Activated CD8-positive, alpha-beta T cell treated with anti-CD3 and anti-CD28 coated beads for 36 hours (primary cell): Measurements from ENCODE around the gene TFG. TPM values are rescaled to one million over a fixed set of nuclear protein-coding genes. Genes with fewer than 3 reads are reported as not detected.

ENCODE experiments used
- ATAC-seq: fragments of 200-7000 bp; cut with Tn5 transposase; one replicate; pipeline ENCODE4 v1.10.0; 2021; ENCODE audit warnings: mild to moderate bottlenecking, moderate library complexity
- CTCF ChIA-PET: fragments of 350-600 bp; sonication (Branson Sonifier 250); formaldehyde crosslinking; loops from one replicate; lab custom pipeline; 2021; ENCODE audit warnings: antibody characterized with exemption; lab: Charles Lee
- POLR2A ChIA-PET: fragments of 350-600 bp; sonication (Branson Sonifier 250); formaldehyde crosslinking; loops from one replicate; lab custom pipeline; 2021; ENCODE audit warnings: antibody characterized with exemption; lab: Charles Lee
- DNase-seq: peaks from one replicate; pipeline ENCODE4 v3.0.0-alpha.2; 2020
- H3K27ac Mint-ChIP-seq: one replicate; pipeline ENCODE4 v1.8.0; 2021; ENCODE audit warnings: mild to moderate bottlenecking, mixed read lengths
- H3K27me3 Mint-ChIP-seq: one replicate; pipeline ENCODE4 v1.8.0; 2021; ENCODE audit warnings: mixed read lengths
- H3K36me3 Mint-ChIP-seq: one replicate; pipeline ENCODE4 v1.8.0; 2021; ENCODE audit warnings: low read depth, mixed read lengths
- H3K4me1 Mint-ChIP-seq: one replicate; pipeline ENCODE4 v1.8.0; 2021; ENCODE audit warnings: low read depth, mixed read lengths
- H3K4me3 Mint-ChIP-seq: one replicate; pipeline ENCODE4 v1.8.0; 2021; ENCODE audit warnings: mild to moderate bottlenecking, moderate library complexity, mixed read lengths
- H3K9me3 Mint-ChIP-seq: one replicate; pipeline ENCODE4 v1.8.0; 2021; ENCODE audit warnings: mixed read lengths
- CTCF ChIP-seq: fragments of 200-600 bp; IDR thresholded peaks from one replicate; pipeline ENCODE4 v1.8.0; 2022; ENCODE audit warnings: antibody characterized with exemption, mild to moderate bottlenecking
- intact Hi-C: fragments of 100-400 bp; cut with micrococcal nuclease; formaldehyde crosslinking; loops from one replicate; pipeline ENCODE4 v1.10.0; 2022
- total RNA-seq, 2 experiments: library from RNA; stranded (reverse); gene quantifications; one replicate each; pipeline ENCODE4 v1.2.3, GENCODE V29; 2021

The TFG gene
- total RNA-seq, 2 experiments from 2014 or later, result 59.2 TPM

GRCh38 chr3:100695696-100696095, 13.6 kb upstream of the TFG start:
- H3K27ac Mint-ChIP-seq, result no peak overlapping the region

GRCh38 chr3:100696161-100696560, 13.1 kb upstream of the TFG start:
- Mint-ChIP-seq H3K27me3 (peaks cover 4% of the 10 kb centered on the region), H3K36me3 (peaks cover 10% of the 10 kb centered on the region), H3K4me3 (no peak overlapping the region), H3K27ac (no peak overlapping the region), H3K4me1 (no peaks in the 10 kb centered on the region), H3K9me3 (no peaks in the 10 kb centered on the region)
- ChIA-PET POLR2A (interaction anchor here (1.4 kb wide), 1 partner anchor 19 kb away, joined by 7 read pairs; no protein-coding TSS in a partner anchor), CTCF (interaction anchor here (1.4 kb wide), 1 partner anchor 12 kb away, joined by 3 read pairs; no protein-coding TSS in a partner anchor)
- intact Hi-C loops, result no loop called here
- TF ChIP-seq CTCF, result no peak
- no peak for ATAC-seq
- no peak for DNase-seq

More at GRCh38 chr3:100695696-100696095, 13.6 kb upstream of the TFG start:
- CTCF ChIA-PET, result no interaction called here
- TF ChIP-seq CTCF, result no peak
- POLR2A ChIA-PET, result interaction anchor here (1.4 kb wide), 1 partner anchor 19 kb away, joined by 7 read pairs; no protein-coding TSS in a partner anchor
- Mint-ChIP-seq H3K27me3 (peaks cover 4% of the 10 kb centered on the region), H3K4me3 (no peak overlapping the region), H3K4me1 (no peaks in the 10 kb centered on the region), H3K9me3 (no peaks in the 10 kb centered on the region), H3K36me3 (peaks cover 11% of the 10 kb centered on the region)
- ATAC-seq (no peak), DNase-seq (no peak)
- intact Hi-C loops, result no loop called here

- ATAC-seq (no peak), DNase-seq (no peak)
- Mint-ChIP-seq H3K4me3 (no peak overlapping the region), H3K36me3 (peaks cover 4% of the 10 kb centered on the region), H3K9me3 (no peaks in the 10 kb centered on the region), H3K27ac (no peak overlapping the region), H3K27me3 (peaks cover 4% of the 10 kb centered on the region), H3K4me1 (peaks cover 1% of the 10 kb centered on the region)
- ChIA-PET POLR2A (interaction anchor here (0.8 to 1.4 kb wide), 2 partner anchors 11 to 18 kb away, joined by 3 to 7 read pairs; no protein-coding TSS in a partner anchor), CTCF (interaction anchor here (1.1 to 1.4 kb wide), 2 partner anchors 11 to 37 kb away, joined by 3 to 4 read pairs; no protein-coding TSS in a partner anchor)
- intact Hi-C loops, result no loop called here
- TF ChIP-seq CTCF, result no peak
Measured at GRCh38 chr3:100697172-100697571, 12.1 kb upstream of the TFG start.

GRCh38 chr3:100697723-100698285, 11.5 kb upstream of the TFG start:
- ChIA-PET POLR2A (interaction anchor here (0.7 to 2.1 kb wide), 4 partner anchors 11 to 14 kb away, joined by 3 to 5 read pairs (median 3); partner anchors contain the start of gene TFG), CTCF (interaction anchor here (1.1 to 2.5 kb wide), 2 partner anchors 10 to 37 kb away, joined by 4 to 17 read pairs; partner anchors contain the start of gene TFG)
- H3K9me3 Mint-ChIP-seq, result no peaks in the 10 kb centered on the region
- H3K4me3 Mint-ChIP-seq, result no peak overlapping the region
- peaks cover 1% of the 10 kb centered on the region for H3K36me3 Mint-ChIP-seq
- no peak overlapping the region for H3K27ac Mint-ChIP-seq
- peaks cover 2% of the 10 kb centered on the region for H3K4me1 Mint-ChIP-seq
- H3K27me3 Mint-ChIP-seq, result peaks cover 2% of the 10 kb centered on the region
- TF ChIP-seq CTCF, result no peak
- DNase-seq (no peak), ATAC-seq (no peak)
- intact Hi-C loops, result no loop called here

- H3K4me1 Mint-ChIP-seq, result peaks cover 2% of the 10 kb centered on the region
- no peak for ATAC-seq
- H3K36me3 Mint-ChIP-seq, result peaks cover 1% of the 10 kb centered on the region
- no peaks in the 10 kb centered on the region for H3K9me3 Mint-ChIP-seq
- no peak for DNase-seq
- H3K4me3 Mint-ChIP-seq, result no peak overlapping the region
- no peak overlapping the region for H3K27ac Mint-ChIP-seq
- no peak for TF ChIP-seq CTCF
- peaks cover 2% of the 10 kb centered on the region for H3K27me3 Mint-ChIP-seq
- ChIA-PET POLR2A (interaction anchor here (0.7 to 2.1 kb wide), 4 partner anchors 10 to 15 kb away, joined by 3 to 6 read pairs (median 4); partner anchors contain the start of gene TFG), CTCF (interaction anchor here (1.3 to 2.5 kb wide), 3 partner anchors 9 to 45 kb away, joined by 3 to 17 read pairs (median 5); partner anchors contain the start of gene TFG)
- intact Hi-C loops, result no loop called here
Measured at GRCh38 chr3:100698736-100699135, 10.6 kb upstream of the TFG start.
